ENCODE results near the gene RUVBL2.

RUVBL2 gene

GRCh38 chr19:48993175-48994034 is at the start of gene RUVBL2, which contains the start of gene GYS1:
Gene RUVBL2 (plus strand): TSS chr19:48993887. CDS start chr19:48993912, 25 bp downstream.
Gene GYS1 (minus strand): TSS chr19:48993309. CDS start chr19:48993112, 197 bp downstream.
- DNase-seq (ENCODE audit: low read depth), result peak; percentile 99

- no peak for DNase-seq (ENCODE audit: low read depth)
Observed at GRCh38 chr19:48945415-48945814, 48.3 kb upstream of the RUVBL2 start.

- no peak for DNase-seq (ENCODE audit: low read depth)
Observed at GRCh38 chr19:48945817-48946216, 47.9 kb upstream of the RUVBL2 start.

- no peak for DNase-seq (ENCODE audit: low read depth)
Observed at GRCh38 chr19:48946463-48947257, 47.0 kb upstream of the RUVBL2 start.

GRCh38 chr19:48947258-48947542 is 46.5 kb upstream of the RUVBL2 start:
- DNase-seq (ENCODE audit: low read depth), result no peak

- no peak for DNase-seq (ENCODE audit: low read depth)
Observed at GRCh38 chr19:48950159-48950558, 43.5 kb upstream of the RUVBL2 start.

- DNase-seq (ENCODE audit: low read depth), result no peak
Observed at GRCh38 chr19:48950830-48951519, 42.7 kb upstream of the RUVBL2 start.

GRCh38 chr19:48953141-48953540 is 40.5 kb upstream of the RUVBL2 start:
- no peak for DNase-seq (ENCODE audit: low read depth)

- DNase-seq (ENCODE audit: low read depth), result no peak
Observed at GRCh38 chr19:48953990-48954594, 39.6 kb upstream of the RUVBL2 start.

GRCh38 chr19:48954595-48955307 is 38.9 kb upstream of the RUVBL2 start, which contains the start of gene BAX:
Gene BAX (plus strand): TSS chr19:48954875. CDS start chr19:48954929, 54 bp downstream.
- DNase-seq (ENCODE audit: low read depth), result peak; percentile 92

- DNase-seq (ENCODE audit: low read depth), result no peak
Observed at GRCh38 chr19:48955308-48955958, 38.3 kb upstream of the RUVBL2 start.

GRCh38 chr19:48958006-48958405 is 35.7 kb upstream of the RUVBL2 start:
- DNase-seq (ENCODE audit: low read depth), result no peak

GRCh38 chr19:48959341-48960239 is 34.1 kb upstream of the RUVBL2 start:
- no peak for DNase-seq (ENCODE audit: low read depth)

- no peak for DNase-seq (ENCODE audit: low read depth)
Observed at GRCh38 chr19:48961051-48961649, 32.5 kb upstream of the RUVBL2 start.

GRCh38 chr19:48961673-48962028 is 32.0 kb upstream of the RUVBL2 start:
- DNase-seq (ENCODE audit: low read depth), result no peak

GRCh38 chr19:48962029-48962848 is 31.4 kb upstream of the RUVBL2 start:
- DNase-seq (ENCODE audit: low read depth), result no peak

GRCh38 chr19:48962849-48963165 is 30.9 kb upstream of the RUVBL2 start:
- DNase-seq (ENCODE audit: low read depth), result no peak

GRCh38 chr19:48963371-48964204 is 30.1 kb upstream of the RUVBL2 start:
- DNase-seq (ENCODE audit: low read depth), result peak; percentile 71

All from amniotic epithelial cell (primary cell).